GM06990 (cell line): ENCODE results near the gene ZNF157.

Experiments used
- DNase-seq: peaks from one replicate; pipeline ENCODE4 v3.0.0-alpha.2; 2011; ENCODE audit not compliant: insufficient read length; ENCODE audit errors: extremely low read depth
- H3K27me3 ChIP-seq: replicated peaks from 2 replicates; pipeline ENCODE4 v1.6.0; 2011; ENCODE audit warnings: low read length; ENCODE audit not compliant: control insufficient read depth, insufficient read depth
- H3K36me3 ChIP-seq: 2 replicates; pipeline ENCODE4 v1.5.1; 2011; ENCODE audit warnings: low read length; ENCODE audit not compliant: control insufficient read depth, insufficient read depth
- H3K4me3 ChIP-seq: replicated peaks from 2 replicates; pipeline ENCODE4 v1.5.1; 2011; ENCODE audit warnings: low read depth, mild to moderate bottlenecking, control low read depth, low read length
- CTCF ChIP-seq: IDR thresholded peaks from 2 replicates; pipeline ENCODE4 v1.5.1; 2011; ENCODE audit warnings: low read length, control low read depth, mild to moderate bottlenecking, inconsistent platforms; ENCODE audit not compliant: insufficient read depth, poor library complexity, severe bottlenecking

Gene ZNF157

GRCh38 chrX:47358387-47359065 is 11.9 kb upstream of the ZNF157 start:
- H3K4me3 ChIP-seq: no peak overlapping the region
- TF ChIP-seq CTCF: no peak
- no peaks in the 10 kb centered on the region for H3K27me3 ChIP-seq
- no peaks in the 10 kb centered on the region for H3K36me3 ChIP-seq
- DNase-seq: no peak

GRCh38 chrX:47360423-47361179 is 9.8 kb upstream of the ZNF157 start:
- H3K4me3 ChIP-seq: no peak overlapping the region
- no peak for DNase-seq
- no peak for TF ChIP-seq CTCF
- H3K27me3 ChIP-seq: no peaks in the 10 kb centered on the region
- H3K36me3 ChIP-seq: no peaks in the 10 kb centered on the region

GRCh38 chrX:47361538-47362511 is 8.6 kb upstream of the ZNF157 start:
- H3K27me3 ChIP-seq: no peaks in the 10 kb centered on the region
- DNase-seq: peak; percentile 85
- peak overlapping the region; percentile 33 for H3K4me3 ChIP-seq
- no peaks in the 10 kb centered on the region for H3K36me3 ChIP-seq
- no peak for TF ChIP-seq CTCF

GRCh38 chrX:47366041-47366722 is 4.2 kb upstream of the ZNF157 start:
- H3K27me3 ChIP-seq: no peaks in the 10 kb centered on the region
- H3K36me3 ChIP-seq: no peaks in the 10 kb centered on the region
- peak; percentile 10 for TF ChIP-seq CTCF
- H3K4me3 ChIP-seq: peak overlapping the region; percentile 53
- DNase-seq: peak; percentile 74

- no peaks in the 10 kb centered on the region for H3K27me3 ChIP-seq
- no peak overlapping the region for H3K4me3 ChIP-seq
- no peaks in the 10 kb centered on the region for H3K36me3 ChIP-seq
- no peak for TF ChIP-seq CTCF
- DNase-seq: no peak
Measured at GRCh38 chrX:47373198-47373597, 2.8 kb downstream of the ZNF157 start.
